Activated naive CD4-positive, alpha-beta T cell treated with anti-CD3 and anti-CD28 coated beads, Interleukin-2, amount 50 U/mL, for 24 hours (primary cell): Measurements from ENCODE around the gene SIGLEC15.

ENCODE experiments used
- H3K27ac Mint-ChIP-seq: one replicate; pipeline ENCODE4 v1.8.0; 2021; ENCODE audit warnings: mild to moderate bottlenecking, mixed read lengths
- H3K27me3 Mint-ChIP-seq: one replicate; pipeline ENCODE4 v1.8.0; 2021; ENCODE audit warnings: mixed read lengths
- H3K36me3 Mint-ChIP-seq: one replicate; pipeline ENCODE4 v1.8.0; 2021; ENCODE audit warnings: mixed read lengths
- H3K4me1 Mint-ChIP-seq: one replicate; pipeline ENCODE4 v1.8.0; 2021; ENCODE audit warnings: mixed read lengths
- H3K4me3 Mint-ChIP-seq: one replicate; pipeline ENCODE4 v1.8.0; 2021; ENCODE audit warnings: mild to moderate bottlenecking, mixed read lengths
- H3K9me3 Mint-ChIP-seq: one replicate; pipeline ENCODE4 v1.8.0; 2021; ENCODE audit warnings: mixed read lengths

Gene SIGLEC15

GRCh38 chr18:45849529-45849928, 24.1 kb downstream of the SIGLEC15 start:
- Mint-ChIP-seq H3K27me3 (no peaks in the 10 kb centered on the region), H3K9me3 (no peaks in the 10 kb centered on the region), H3K4me1 (peaks cover 9% of the 10 kb centered on the region), H3K27ac (peak overlapping the region; percentile 53), H3K36me3 (peaks cover 4% of the 10 kb centered on the region), H3K4me3 (no peak overlapping the region)

- peaks cover 4% of the 10 kb centered on the region for H3K4me1 Mint-ChIP-seq
- no peak overlapping the region for H3K4me3 Mint-ChIP-seq
- no peak overlapping the region for H3K27ac Mint-ChIP-seq
- H3K27me3 Mint-ChIP-seq = no peaks in the 10 kb centered on the region
- H3K36me3 Mint-ChIP-seq = peaks cover 4% of the 10 kb centered on the region
- no peaks in the 10 kb centered on the region for H3K9me3 Mint-ChIP-seq
Observed at GRCh38 chr18:45850021-45850420, 24.5 kb downstream of the SIGLEC15 start.

GRCh38 chr18:45851161-45851925, 25.9 kb downstream of the SIGLEC15 start:
- Mint-ChIP-seq H3K4me3 (no peak overlapping the region), H3K36me3 (peaks cover 6% of the 10 kb centered on the region), H3K27ac (no peak overlapping the region), H3K9me3 (no peaks in the 10 kb centered on the region), H3K4me1 (peaks cover 4% of the 10 kb centered on the region), H3K27me3 (no peaks in the 10 kb centered on the region)

- Mint-ChIP-seq H3K27me3 (no peaks in the 10 kb centered on the region), H3K36me3 (peaks cover 6% of the 10 kb centered on the region), H3K4me3 (no peak overlapping the region), H3K27ac (no peak overlapping the region), H3K4me1 (peaks cover 4% of the 10 kb centered on the region), H3K9me3 (no peaks in the 10 kb centered on the region)
Observed at GRCh38 chr18:45852631-45853030, 27.2 kb downstream of the SIGLEC15 start.

GRCh38 chr18:45854036-45854586, 28.6 kb downstream of the SIGLEC15 start:
- no peaks in the 10 kb centered on the region for H3K9me3 Mint-ChIP-seq
- no peak overlapping the region for H3K4me3 Mint-ChIP-seq
- H3K36me3 Mint-ChIP-seq = peaks cover 4% of the 10 kb centered on the region
- no peaks in the 10 kb centered on the region for H3K27me3 Mint-ChIP-seq
- H3K27ac Mint-ChIP-seq = no peak overlapping the region
- no peaks in the 10 kb centered on the region for H3K4me1 Mint-ChIP-seq

- Mint-ChIP-seq H3K27ac (no peak overlapping the region), H3K4me3 (no peak overlapping the region), H3K27me3 (no peaks in the 10 kb centered on the region), H3K36me3 (peaks cover 4% of the 10 kb centered on the region), H3K9me3 (no peaks in the 10 kb centered on the region), H3K4me1 (no peaks in the 10 kb centered on the region)
Observed at GRCh38 chr18:45856531-45856930, 31.1 kb downstream of the SIGLEC15 start.

- peak overlapping the region; percentile 20 for H3K27ac Mint-ChIP-seq
- no peak overlapping the region for H3K4me3 Mint-ChIP-seq
- H3K36me3 Mint-ChIP-seq = peaks cover 13% of the 10 kb centered on the region
- no peaks in the 10 kb centered on the region for H3K9me3 Mint-ChIP-seq
- no peaks in the 10 kb centered on the region for H3K27me3 Mint-ChIP-seq
- H3K4me1 Mint-ChIP-seq = peaks cover 8% of the 10 kb centered on the region
Observed at GRCh38 chr18:45859334-45859733, 33.9 kb downstream of the SIGLEC15 start.

GRCh38 chr18:45860492-45860891, 35.0 kb downstream of the SIGLEC15 start:
- Mint-ChIP-seq H3K36me3 (peaks cover 18% of the 10 kb centered on the region), H3K27me3 (no peaks in the 10 kb centered on the region), H3K4me3 (no peak overlapping the region), H3K9me3 (no peaks in the 10 kb centered on the region), H3K27ac (no peak overlapping the region), H3K4me1 (peaks cover 8% of the 10 kb centered on the region)

- peaks cover 8% of the 10 kb centered on the region for H3K4me1 Mint-ChIP-seq
- H3K27ac Mint-ChIP-seq = no peak overlapping the region
- peaks cover 20% of the 10 kb centered on the region for H3K36me3 Mint-ChIP-seq
- H3K27me3 Mint-ChIP-seq = no peaks in the 10 kb centered on the region
- H3K9me3 Mint-ChIP-seq = no peaks in the 10 kb centered on the region
- H3K4me3 Mint-ChIP-seq = no peak overlapping the region
Observed at GRCh38 chr18:45860971-45861370, 35.5 kb downstream of the SIGLEC15 start.

GRCh38 chr18:45861926-45862325, 36.5 kb downstream of the SIGLEC15 start:
- Mint-ChIP-seq H3K27me3 (no peaks in the 10 kb centered on the region), H3K27ac (no peak overlapping the region)

GRCh38 chr18:45863469-45863868, 38.0 kb downstream of the SIGLEC15 start:
- H3K27me3 Mint-ChIP-seq = no peaks in the 10 kb centered on the region

More at GRCh38 chr18:45861926-45862325, 36.5 kb downstream of the SIGLEC15 start:
- Mint-ChIP-seq H3K36me3 (peaks cover 22% of the 10 kb centered on the region), H3K4me1 (peaks cover 8% of the 10 kb centered on the region), H3K9me3 (no peaks in the 10 kb centered on the region), H3K4me3 (no peak overlapping the region)

GRCh38 chr18:45864081-45864480, 38.6 kb downstream of the SIGLEC15 start:
- Mint-ChIP-seq H3K36me3 (peaks cover 28% of the 10 kb centered on the region), H3K4me3 (no peak overlapping the region), H3K27ac (no peak overlapping the region), H3K27me3 (no peaks in the 10 kb centered on the region), H3K9me3 (no peaks in the 10 kb centered on the region), H3K4me1 (peaks cover 8% of the 10 kb centered on the region)

More at GRCh38 chr18:45863469-45863868, 38.0 kb downstream of the SIGLEC15 start:
- no peaks in the 10 kb centered on the region for H3K9me3 Mint-ChIP-seq
- no peak overlapping the region for H3K4me3 Mint-ChIP-seq
- H3K27ac Mint-ChIP-seq = no peak overlapping the region
- H3K4me1 Mint-ChIP-seq = peaks cover 8% of the 10 kb centered on the region
- H3K36me3 Mint-ChIP-seq = peaks cover 27% of the 10 kb centered on the region

- peaks cover 41% of the 10 kb centered on the region for H3K36me3 Mint-ChIP-seq
- no peak overlapping the region for H3K27ac Mint-ChIP-seq
- no peak overlapping the region for H3K4me3 Mint-ChIP-seq
- no peaks in the 10 kb centered on the region for H3K9me3 Mint-ChIP-seq
- H3K27me3 Mint-ChIP-seq = no peaks in the 10 kb centered on the region
- H3K4me1 Mint-ChIP-seq = peaks cover 13% of the 10 kb centered on the region
Observed at GRCh38 chr18:45865466-45865865, 40.0 kb downstream of the SIGLEC15 start.

GRCh38 chr18:45870419-45870818, 44.9 kb downstream of the SIGLEC15 start:
- peaks cover 4% of the 10 kb centered on the region for H3K9me3 Mint-ChIP-seq

GRCh38 chr18:45871431-45872084, 46.1 kb downstream of the SIGLEC15 start:
- H3K27me3 Mint-ChIP-seq = no peaks in the 10 kb centered on the region
- H3K36me3 Mint-ChIP-seq = peaks cover 44% of the 10 kb centered on the region
- H3K4me3 Mint-ChIP-seq = no peak overlapping the region
- H3K4me1 Mint-ChIP-seq = peaks cover 32% of the 10 kb centered on the region
- no peak overlapping the region for H3K27ac Mint-ChIP-seq
- H3K9me3 Mint-ChIP-seq = peaks cover 6% of the 10 kb centered on the region

More at GRCh38 chr18:45870419-45870818, 44.9 kb downstream of the SIGLEC15 start:
- peaks cover 49% of the 10 kb centered on the region for H3K36me3 Mint-ChIP-seq
- peaks cover 30% of the 10 kb centered on the region for H3K4me1 Mint-ChIP-seq
- no peak overlapping the region for H3K4me3 Mint-ChIP-seq
- no peaks in the 10 kb centered on the region for H3K27me3 Mint-ChIP-seq
- no peak overlapping the region for H3K27ac Mint-ChIP-seq
